ENCODE data around the gene MCC.

DNA sequence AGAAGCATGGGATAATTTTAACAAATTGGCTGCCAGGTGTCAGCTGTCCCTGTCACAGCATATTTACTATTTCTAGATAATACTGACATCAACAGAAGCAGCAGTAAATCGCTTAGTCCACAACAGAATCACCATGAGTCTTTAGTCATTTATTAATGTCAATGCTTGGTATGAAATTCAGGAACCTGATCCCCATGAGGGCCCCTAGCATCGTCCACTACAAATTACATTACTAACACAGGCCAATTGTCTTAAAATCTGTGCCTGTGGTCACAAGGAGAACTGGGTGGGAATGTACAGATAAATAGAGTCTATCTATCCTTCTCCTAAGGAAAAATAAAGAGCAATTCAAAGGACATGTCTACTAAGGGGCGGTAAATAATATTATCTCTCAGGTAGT lies 129.6 kb downstream of the MCC start:
- TF ChIP-seq, protein P1, sequence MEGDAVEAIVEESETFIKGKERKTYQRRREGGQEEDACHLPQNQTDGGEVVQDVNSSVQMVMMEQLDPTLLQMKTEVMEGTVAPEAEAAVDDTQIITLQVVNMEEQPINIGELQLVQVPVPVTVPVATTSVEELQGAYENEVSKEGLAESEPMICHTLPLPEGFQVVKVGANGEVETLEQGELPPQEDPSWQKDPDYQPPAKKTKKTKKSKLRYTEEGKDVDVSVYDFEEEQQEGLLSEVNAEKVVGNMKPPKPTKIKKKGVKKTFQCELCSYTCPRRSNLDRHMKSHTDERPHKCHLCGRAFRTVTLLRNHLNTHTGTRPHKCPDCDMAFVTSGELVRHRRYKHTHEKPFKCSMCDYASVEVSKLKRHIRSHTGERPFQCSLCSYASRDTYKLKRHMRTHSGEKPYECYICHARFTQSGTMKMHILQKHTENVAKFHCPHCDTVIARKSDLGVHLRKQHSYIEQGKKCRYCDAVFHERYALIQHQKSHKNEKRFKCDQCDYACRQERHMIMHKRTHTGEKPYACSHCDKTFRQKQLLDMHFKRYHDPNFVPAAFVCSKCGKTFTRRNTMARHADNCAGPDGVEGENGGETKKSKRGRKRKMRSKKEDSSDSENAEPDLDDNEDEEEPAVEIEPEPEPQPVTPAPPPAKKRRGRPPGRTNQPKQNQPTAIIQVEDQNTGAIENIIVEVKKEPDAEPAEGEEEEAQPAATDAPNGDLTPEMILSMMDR (IDR thresholded peaks at IDR 0.05; ENCODE audit: insufficient read depth, low read length, poor library complexity, severe bottlenecking) = no peak
- TF ChIP-seq EZH2phosphoT487 (conservative IDR thresholded peaks at IDR 0.05; ENCODE audit: low read length) = no peak
